Neural crest cell (in vitro differentiated cells): ENCODE measurements around the gene CSRNP3. TPM values are rescaled to one million over a fixed set of nuclear protein-coding genes. Genes with fewer than 3 reads are reported as not detected.

Source experiments
- DNase-seq: peaks from one replicate; pipeline ENCODE4 v3.0.0; 2021; ENCODE audit warnings: low read depth, mixed read lengths, low spot score
- H3K27ac Mint-ChIP-seq: one replicate; pipeline ENCODE4 v1.8.0; 2021; ENCODE audit warnings: mild to moderate bottlenecking, mixed read lengths; ENCODE audit not compliant: unreplicated experiment
- H3K27me3 Mint-ChIP-seq: 2 replicates; pipeline ENCODE4 v1.8.0; 2021; ENCODE audit warnings: low read depth, mild to moderate bottlenecking, mixed read lengths
- H3K36me3 Mint-ChIP-seq: 2 replicates; pipeline ENCODE4 v1.8.0; 2021; ENCODE audit warnings: low read depth, mild to moderate bottlenecking, mixed read lengths
- H3K4me1 Mint-ChIP-seq: 2 replicates; pipeline ENCODE4 v1.8.0; 2021; ENCODE audit warnings: mixed read lengths
- H3K4me3 Mint-ChIP-seq: one replicate; pipeline ENCODE4 v1.8.0; 2021; ENCODE audit warnings: mild to moderate bottlenecking, mixed read lengths
- H3K9me3 Mint-ChIP-seq: 2 replicates; pipeline ENCODE4 v1.8.0; 2021; ENCODE audit warnings: mixed read lengths
- total RNA-seq: library from RNA; stranded (reverse); gene quantifications from 2 replicates; pipeline ENCODE4 v1.2.1, GENCODE V29; 2021
- TF ChIP-seq, protein P1 (sequence below): fragments of 200-600 bp; sonication (generic); conservative IDR thresholded peaks from 2 replicates; pipeline ENCODE4 v1.5.0; 2021; ENCODE audit warnings: antibody characterized with exemption, mild to moderate bottlenecking

Gene CSRNP3
- total RNA-seq, 1 donor from 2014 or later = 28.4 TPM

GRCh38 chr2:165500001-165500400, 30.5 kb downstream of the CSRNP3 start:
- Mint-ChIP-seq H3K9me3 (no peaks in the 10 kb centered on the region), H3K36me3 (peaks cover 20% of the 10 kb centered on the region), H3K4me3 (no peak overlapping the region), H3K4me1 (peaks cover 7% of the 10 kb centered on the region), H3K27me3 (no peaks in the 10 kb centered on the region), H3K27ac (no peak overlapping the region)
- TF ChIP-seq, protein P1, sequence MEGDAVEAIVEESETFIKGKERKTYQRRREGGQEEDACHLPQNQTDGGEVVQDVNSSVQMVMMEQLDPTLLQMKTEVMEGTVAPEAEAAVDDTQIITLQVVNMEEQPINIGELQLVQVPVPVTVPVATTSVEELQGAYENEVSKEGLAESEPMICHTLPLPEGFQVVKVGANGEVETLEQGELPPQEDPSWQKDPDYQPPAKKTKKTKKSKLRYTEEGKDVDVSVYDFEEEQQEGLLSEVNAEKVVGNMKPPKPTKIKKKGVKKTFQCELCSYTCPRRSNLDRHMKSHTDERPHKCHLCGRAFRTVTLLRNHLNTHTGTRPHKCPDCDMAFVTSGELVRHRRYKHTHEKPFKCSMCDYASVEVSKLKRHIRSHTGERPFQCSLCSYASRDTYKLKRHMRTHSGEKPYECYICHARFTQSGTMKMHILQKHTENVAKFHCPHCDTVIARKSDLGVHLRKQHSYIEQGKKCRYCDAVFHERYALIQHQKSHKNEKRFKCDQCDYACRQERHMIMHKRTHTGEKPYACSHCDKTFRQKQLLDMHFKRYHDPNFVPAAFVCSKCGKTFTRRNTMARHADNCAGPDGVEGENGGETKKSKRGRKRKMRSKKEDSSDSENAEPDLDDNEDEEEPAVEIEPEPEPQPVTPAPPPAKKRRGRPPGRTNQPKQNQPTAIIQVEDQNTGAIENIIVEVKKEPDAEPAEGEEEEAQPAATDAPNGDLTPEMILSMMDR = no peak
- DNase-seq = no peak

GRCh38 chr2:165500816-165501215, 31.3 kb downstream of the CSRNP3 start:
- Mint-ChIP-seq H3K9me3 (no peaks in the 10 kb centered on the region), H3K27me3 (no peaks in the 10 kb centered on the region), H3K36me3 (peaks cover 16% of the 10 kb centered on the region), H3K4me3 (no peak overlapping the region), H3K27ac (no peak overlapping the region), H3K4me1 (peaks cover 7% of the 10 kb centered on the region)
- TF ChIP-seq, protein P1 = no peak
- no peak for DNase-seq

- TF ChIP-seq, protein P1 = no peak
- DNase-seq = no peak
- Mint-ChIP-seq H3K4me3 (no peak overlapping the region), H3K4me1 (no peaks in the 10 kb centered on the region), H3K27ac (no peak overlapping the region), H3K27me3 (no peaks in the 10 kb centered on the region), H3K9me3 (peaks cover 3% of the 10 kb centered on the region), H3K36me3 (peaks cover 16% of the 10 kb centered on the region)
Measured at GRCh38 chr2:165505514-165505913, 36.0 kb downstream of the CSRNP3 start.

GRCh38 chr2:165508927-165509326, 39.4 kb downstream of the CSRNP3 start:
- H3K27me3 Mint-ChIP-seq = no peaks in the 10 kb centered on the region
- TF ChIP-seq, protein P1 = no peak
- H3K36me3 Mint-ChIP-seq = peaks cover 16% of the 10 kb centered on the region
- no peak overlapping the region for H3K4me3 Mint-ChIP-seq
- no peaks in the 10 kb centered on the region for H3K4me1 Mint-ChIP-seq
- no peak overlapping the region for H3K27ac Mint-ChIP-seq
- DNase-seq = no peak
- peaks cover 3% of the 10 kb centered on the region for H3K9me3 Mint-ChIP-seq

DNA sequence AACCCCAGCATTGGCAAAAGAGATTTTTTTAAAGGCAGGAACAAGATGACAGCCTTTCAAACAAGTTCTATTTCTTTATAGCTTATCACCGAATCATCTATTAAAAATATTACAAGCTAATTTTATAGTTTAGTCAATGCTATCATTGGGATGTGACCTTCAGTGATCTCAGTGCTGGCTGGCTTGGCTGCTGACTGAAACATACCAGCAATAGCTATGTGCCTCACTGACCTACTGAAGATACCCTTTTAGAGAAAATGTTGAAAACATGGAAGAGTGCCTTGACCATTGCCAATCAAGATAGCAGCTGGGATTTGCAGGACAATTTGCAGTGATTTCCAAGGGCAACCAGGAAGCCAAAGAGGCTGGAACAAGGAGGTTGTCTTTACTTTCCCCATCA, 44.0 kb downstream of the CSRNP3 start:
- Mint-ChIP-seq H3K27me3 (no peaks in the 10 kb centered on the region), H3K27ac (no peak overlapping the region), H3K9me3 (peaks cover 3% of the 10 kb centered on the region), H3K4me3 (no peak overlapping the region), H3K36me3 (peaks cover 8% of the 10 kb centered on the region), H3K4me1 (no peaks in the 10 kb centered on the region)
- TF ChIP-seq, protein P1 = no peak
- DNase-seq = no peak

GRCh38 chr2:165518611-165519010, 49.1 kb downstream of the CSRNP3 start:
- H3K36me3 Mint-ChIP-seq = peaks cover 6% of the 10 kb centered on the region
- no peak overlapping the region for H3K27ac Mint-ChIP-seq
- TF ChIP-seq, protein P1 = no peak
- no peak overlapping the region for H3K4me3 Mint-ChIP-seq
- H3K27me3 Mint-ChIP-seq = no peaks in the 10 kb centered on the region
- H3K4me1 Mint-ChIP-seq = no peaks in the 10 kb centered on the region
- no peak for DNase-seq
- no peaks in the 10 kb centered on the region for H3K9me3 Mint-ChIP-seq
